ENCODE results near the gene WWC2.

Gene WWC2

DNA sequence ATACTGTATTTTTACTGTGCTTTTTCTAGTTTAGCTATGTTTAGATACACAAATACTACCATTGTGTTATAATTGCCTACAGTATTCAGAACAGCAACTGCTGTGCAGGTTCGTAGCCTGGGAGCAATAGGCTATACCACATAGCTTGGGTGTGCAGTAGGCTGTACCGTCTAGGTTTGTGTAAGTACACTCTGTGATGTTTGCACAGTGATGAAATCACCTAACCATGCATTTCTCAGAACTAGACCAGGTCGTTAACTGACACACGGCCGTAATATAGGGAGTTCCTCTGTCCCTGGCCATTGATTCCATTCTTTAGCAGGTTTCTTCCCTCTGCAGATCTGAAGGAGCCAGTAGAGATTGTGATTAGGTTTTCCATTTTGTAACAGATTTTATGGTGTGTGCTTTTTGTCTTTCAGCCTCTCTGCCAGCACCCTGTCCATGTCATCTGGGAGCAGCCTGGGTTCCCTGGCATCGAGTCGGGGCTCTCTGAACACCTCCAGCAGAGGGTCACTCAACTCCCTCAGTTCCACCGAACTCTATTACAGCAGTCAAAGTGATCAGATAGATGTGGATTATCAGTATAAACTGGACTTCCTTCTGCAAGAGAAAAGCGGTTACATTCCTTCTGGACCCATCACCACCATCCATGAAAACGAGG lies 161.6 kb downstream of the WWC2 start:
- no peak for DNase-seq

DNA sequence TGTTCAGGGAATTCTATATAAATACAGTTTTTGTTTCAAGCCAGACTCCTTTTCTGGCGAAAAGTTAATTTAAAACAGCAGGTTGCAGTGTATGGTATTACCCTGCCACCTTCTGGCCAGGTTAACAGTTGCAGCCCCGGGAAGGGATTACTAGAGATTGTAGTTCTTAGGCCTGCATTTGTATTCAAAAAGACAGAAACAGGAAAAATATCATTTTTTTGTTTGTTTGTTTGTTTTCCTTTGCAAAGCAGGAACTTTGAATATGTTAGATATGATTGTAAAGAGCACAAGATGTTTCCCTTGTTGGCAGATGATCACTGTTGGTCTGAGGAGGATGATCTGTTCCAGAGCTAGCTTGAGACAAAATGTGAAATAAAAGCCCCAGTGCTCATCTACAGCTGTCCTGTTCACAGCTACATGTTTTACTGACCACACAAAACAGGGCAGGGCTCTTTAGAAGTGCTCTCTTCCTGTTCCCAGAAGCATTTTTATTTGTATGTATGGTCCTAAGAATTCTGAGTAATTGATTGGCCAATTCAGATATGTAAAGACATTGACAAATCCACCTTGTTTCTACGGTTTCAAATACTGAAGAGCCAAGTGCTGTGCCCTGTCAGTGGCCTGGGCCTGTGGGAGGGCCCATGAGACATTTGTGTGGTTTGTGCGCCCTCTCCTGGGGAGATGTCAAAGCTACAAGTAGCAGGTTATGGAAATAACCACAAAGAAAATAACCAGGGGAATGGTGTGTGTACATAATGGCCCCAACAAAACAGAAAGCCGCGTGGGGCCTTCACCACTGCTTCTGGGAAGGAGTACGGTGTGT lies 163.1 kb downstream of the WWC2 start:
- DNase-seq = peak; percentile 72

DNA sequence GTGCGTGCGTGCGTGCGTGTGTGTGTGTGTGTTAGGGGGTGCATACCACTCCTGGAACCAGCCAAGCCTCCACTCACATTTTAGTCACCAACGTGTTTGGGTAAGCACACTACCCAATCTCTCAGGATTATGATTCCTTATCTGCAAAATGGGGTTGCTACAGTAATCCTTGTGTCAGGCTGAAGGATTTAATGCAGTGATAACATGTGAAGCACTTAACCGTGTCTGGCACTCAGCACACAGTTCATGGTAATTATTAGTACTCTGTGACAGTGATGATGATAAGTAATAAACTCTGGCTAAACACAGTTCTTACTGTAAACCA lies 163.7 kb downstream of the WWC2 start:
- DNase-seq = no peak

DNA sequence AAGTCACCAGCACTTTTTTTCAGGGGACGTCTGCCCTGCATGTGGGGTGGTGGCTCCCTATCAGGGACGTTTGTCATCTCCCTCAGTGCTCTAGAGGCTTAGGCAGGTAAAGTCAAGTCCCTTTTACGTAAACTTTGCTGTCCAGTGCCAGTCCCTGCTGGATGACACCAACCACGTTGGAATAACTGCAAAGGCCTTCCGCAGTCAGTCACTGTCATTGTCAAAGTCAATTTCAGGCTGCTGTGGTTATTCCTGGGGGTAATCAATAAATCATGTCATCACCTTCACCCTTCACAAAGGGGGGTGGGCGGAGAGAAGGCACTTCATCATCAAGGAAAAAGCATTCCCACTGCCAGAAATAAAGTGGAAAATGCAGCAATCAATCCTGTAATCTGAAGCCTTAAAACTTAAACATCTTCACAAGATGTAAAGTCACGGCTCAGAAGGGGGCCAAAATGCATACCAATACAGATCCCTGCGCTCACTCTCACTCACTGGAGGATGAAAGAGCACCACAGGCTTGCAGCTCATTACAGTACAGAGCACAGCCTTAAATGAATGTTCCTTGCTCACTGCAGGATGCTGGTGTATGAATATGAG lies 164.8 kb downstream of the WWC2 start:
- no peak for DNase-seq

DNA sequence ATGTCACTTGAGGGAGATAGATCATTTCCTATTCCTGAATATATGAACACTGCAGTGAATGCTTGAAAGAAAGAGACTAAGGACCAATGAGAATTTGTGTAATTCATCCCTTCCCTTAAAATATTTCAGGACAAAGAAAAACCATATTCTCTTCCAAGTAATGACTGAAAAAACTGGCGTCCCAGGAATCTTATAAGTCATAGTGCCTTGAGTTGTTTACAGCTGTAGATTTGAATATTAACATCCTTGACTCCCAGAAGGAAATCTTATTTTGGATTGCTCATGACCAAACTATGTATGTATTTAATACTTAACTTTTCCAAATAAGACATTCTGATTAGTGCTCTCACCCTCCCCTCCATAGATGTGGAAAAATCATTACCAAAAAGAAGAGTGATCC lies 165.6 kb downstream of the WWC2 start:
- no peak for DNase-seq

DNA sequence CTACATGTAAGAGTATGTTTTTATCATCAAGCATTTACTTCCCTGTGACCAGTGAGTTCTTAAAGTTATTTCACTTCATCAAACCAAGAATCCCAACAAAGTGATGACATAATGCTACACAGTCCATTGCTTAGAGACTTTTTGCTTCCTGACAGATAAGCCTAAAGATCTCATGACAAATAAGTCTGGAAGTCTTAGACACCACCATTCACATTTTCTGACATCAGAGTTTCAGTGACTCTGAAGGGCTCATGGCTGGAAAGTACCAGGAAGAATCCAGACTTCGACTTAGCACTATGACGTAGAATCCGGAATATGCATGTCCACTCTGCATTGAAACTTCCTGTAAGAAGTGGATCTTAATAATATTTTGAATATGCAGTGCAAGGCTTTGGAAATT lies 167.3 kb downstream of the WWC2 start:
- no peak for DNase-seq

DNA sequence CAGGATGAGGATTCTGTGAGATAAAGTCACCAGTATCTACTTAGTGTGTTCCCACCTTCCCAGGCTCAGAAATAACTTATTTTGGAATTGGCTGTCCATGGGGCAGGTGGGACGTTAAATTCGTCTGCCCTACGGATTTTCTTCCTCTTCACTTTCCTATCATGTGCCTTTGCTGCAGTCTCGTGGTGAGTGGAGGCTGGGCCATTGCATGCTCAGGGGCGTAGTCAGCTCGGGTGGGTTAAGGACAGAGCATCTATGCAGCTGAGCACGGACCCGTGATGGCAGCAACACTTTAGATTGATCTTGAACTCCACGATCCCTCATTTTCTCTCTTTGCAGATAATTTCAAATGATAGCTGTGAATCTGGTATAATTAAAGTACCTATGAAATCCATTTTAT lies 169.5 kb downstream of the WWC2 start:
- no peak for DNase-seq

DNA sequence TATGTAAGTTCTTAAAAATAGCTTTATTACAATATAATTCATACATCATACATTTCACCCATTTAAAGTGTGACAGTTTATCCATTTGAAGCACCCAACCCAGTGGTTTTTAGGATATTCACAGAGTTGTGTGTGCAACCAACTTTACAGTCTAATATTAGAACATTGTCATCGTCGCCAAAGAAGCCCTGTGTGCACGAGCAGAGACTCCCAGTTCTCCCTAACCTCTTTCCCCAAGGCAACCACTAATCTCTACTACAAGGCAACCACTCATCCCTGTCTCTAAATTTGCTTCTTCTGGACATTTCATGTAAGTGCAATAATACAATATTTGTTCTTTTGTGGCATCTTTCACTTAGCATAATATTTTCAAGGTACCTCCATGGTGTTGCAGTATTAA lies 173.3 kb downstream of the WWC2 start:
- DNase-seq = no peak

DNA sequence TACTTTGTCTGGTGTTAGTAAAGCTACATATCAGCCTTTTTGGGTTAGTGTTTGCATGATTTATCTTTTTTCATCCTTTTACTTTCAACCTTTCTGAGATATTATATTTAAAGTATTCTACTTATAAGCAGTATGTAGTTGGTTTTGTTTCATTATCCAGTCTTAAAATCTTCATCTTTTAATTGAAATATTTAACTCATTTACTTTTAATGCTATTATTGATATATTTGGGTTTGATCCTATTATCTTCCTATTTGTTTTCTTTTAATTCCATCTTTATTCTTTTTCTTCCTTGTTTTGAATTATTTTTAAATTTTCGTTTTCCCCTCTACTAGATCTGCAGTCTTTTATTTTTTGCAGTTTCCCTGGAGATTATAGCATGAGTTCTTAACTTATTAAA lies 177.0 kb downstream of the WWC2 start:
- DNase-seq = no peak

DNA sequence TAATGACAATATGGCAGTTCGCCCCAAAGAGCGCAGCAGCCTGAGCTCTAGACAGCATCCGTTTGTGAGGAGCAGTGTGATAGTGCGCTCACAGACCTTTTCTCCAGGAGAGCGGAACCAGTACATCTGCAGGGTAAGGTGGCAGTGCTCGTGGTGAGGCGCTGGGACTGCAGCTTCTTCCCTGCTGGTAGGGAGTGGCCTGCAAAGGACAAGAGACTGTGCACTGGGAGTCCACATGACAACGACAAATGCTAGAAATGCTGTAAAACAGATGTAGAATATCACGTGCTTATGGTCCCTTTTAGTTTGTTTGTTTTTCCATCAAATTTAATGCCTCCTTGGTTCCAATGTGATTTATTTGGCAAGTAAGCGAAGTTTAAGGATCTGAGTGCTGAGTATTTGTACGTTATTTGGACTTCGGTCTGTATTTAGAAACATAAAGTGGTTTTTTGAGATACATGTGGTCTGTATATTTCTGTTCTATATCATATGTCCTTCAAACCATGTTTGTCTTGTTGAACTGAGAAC lies 185.3 kb downstream of the WWC2 start:
- DNase-seq = no peak

DNA sequence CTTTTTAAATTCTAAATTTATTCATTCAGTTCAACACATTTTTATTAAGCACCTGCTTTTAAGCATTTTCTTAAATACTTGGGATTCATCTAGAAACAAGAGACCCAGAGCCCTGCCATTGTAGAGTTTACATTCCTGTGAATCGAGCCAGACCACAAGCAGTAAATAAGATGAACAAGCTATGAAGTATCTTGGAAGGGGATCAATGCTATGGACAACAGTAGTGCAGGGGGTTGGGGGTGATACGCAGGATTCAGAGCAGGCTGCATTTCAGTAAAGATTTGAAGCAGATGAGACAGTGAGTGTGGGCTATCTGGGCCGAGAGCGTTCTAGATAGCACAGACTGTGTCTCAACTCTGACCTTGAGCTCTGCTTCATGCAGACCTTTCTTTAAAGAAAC lies 185.9 kb downstream of the WWC2 start:
- no peak for DNase-seq

DNA sequence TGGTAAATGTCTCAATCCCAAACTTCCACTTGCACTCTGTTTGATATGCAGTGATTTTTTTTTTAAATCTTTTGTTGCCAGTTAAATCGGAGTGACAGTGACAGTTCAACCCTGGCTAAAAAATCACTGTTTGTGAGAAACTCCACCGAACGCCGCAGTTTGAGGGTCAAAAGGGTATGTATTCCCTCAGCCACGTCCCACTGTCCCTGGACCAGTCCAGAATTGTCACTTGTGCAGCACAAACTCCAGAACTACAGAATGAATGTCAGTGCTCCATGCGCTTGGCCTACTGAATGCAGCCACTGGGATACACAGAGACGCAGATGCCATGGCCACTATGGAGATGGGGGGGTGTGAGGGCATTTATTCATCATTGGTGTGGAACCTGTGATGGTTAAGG lies 186.8 kb downstream of the WWC2 start:
- DNase-seq = no peak

DNA sequence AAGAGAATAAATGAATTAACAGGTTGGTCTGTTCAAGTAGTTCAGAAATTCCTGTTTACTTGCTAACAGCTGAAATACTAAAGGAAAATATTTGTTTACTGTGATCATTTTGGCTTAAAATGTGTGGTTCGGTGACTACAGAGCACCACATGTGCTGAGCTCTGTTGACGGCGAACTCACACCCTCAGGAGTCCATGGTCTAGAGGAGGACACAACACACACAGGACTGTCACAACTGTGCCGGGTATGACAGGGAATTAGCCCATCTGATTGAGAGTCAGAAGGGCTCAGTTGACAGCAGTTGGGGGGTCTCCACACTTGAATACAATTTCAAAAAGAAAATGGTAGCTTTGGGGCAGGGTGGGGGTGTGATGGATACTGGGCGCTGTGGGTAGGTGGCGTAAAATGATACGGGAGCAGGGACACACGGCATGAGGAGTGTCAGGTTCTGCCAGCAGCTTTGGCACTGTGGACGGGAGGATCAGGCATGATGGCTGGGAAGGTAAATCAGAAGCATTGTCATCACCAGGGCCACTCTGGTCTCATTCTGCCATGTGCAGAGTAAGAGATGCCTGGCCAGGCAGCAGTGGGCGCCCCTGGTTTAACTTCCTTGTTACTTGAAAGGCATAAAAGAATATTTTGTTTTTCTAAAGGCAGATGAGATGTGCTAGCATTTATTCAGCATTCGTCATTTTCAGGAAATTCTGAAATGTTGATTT lies 187.7 kb downstream of the WWC2 start:
- DNase-seq = no peak

DNA sequence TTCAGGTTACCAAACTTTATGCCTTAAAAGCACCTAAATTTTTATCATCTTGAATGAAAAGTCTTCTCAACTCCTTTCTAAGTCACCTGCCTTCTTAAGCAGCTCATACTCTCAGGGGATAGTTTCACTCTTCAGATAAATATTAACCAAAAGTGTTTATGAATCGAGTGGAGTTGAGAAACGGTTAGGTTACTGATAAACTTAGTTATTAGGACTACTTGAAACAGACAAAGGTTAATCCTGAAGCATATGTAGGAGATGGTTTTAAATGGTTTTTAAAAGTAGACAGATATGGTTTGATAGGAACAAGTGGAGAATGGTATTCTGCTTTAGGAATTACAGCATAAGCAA lies 188.2 kb downstream of the WWC2 start:
- no peak for DNase-seq

DNA sequence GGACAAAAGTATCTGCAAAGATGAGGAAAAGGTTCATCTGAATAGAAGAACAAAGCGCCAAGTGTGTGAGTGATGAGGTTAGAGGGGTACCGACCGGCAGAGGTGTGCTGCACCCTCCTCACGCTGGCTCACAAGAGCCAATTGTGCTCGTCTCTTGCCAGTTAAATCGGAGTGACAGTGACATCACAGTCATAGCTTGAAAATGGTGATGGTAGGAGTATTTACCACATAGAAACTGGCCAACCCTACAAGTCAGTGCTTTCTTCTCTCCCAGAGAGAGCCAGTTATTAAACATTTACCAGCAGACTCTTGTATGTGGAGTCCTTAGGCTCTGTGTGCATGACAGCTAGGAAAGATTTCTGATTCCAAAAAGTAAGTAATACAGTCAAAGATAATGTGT lies 188.6 kb downstream of the WWC2 start:
- no peak for DNase-seq

DNA sequence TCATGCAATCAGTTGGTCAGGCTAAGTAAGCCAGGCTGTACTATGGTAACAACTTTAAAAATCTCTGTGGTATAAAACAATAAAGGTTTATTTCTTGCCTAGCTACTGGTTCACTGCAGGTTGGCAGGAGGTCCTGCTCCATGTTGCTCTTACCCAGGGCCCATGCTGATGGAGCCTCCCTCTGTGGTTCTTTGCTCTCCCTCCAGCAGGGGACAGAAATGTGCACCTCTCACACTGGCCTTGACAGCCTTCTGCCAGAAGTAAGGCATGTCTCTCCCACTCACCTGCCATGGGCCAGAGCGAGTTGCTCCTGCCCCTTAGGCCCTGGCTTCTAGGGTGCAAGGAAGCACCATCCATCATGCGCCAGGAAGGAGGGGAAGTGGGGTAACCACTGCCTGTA lies 189.9 kb downstream of the WWC2 start:
- DNase-seq = no peak

DNA sequence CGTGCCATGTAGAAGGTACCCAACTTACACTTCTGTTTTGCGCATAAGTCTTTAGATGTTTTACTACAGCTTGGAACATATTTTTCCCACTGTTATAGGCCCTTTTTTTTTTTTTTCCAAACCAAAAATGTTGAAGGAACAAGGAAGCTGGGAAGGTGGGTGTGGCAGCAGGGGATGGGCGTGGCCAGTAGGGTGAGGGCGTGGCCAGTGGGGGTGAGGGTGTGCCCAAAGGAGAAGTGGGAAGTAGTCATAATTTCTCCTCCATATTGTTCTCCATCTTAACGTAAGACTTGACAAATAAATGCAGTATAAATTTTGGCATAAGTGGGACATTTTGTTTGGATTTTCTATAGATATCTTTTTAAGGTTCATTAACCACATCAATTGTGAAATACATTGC lies 190.6 kb downstream of the WWC2 start:
- no peak for DNase-seq

DNA sequence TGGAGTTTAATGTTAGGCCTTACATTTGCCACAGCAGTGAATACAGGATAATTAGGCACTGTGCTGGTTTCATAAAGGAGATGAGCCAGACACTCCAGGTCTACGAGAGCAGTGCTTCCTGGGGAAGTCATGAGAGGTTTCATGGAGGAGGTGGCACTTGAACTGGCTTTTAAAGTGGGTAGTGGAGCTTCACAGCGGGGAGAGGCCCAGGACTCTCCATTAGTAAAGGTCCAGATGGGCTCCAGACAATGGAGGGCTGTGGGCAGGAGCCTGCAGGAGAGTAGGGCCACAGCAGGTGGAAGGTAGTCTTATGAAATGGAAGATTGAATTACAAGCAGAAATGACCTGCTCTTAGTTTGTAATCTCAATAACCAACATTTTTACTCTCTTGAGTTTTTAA lies 192.0 kb downstream of the WWC2 start:
- no peak for DNase-seq

DNA sequence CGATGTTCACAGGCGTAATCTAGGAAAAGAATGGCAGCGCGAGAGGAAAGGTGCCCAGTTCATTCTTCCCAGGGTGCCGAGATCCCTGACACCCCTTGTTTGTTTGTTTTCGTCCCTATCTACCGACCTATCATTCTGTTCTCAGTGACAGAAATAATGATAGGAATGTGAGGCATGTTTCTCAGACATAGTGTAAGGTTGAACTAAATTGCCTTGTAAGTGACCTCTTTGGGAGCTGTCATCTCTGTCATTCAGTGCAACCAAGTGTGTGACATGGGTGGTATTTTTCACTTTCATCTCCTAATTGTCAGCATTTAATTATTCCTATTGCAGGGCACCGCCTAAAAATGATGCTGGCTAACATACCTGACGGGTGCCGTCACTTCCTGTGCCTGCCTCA lies 196.7 kb downstream of the WWC2 start:
- DNase-seq = no peak

DNA sequence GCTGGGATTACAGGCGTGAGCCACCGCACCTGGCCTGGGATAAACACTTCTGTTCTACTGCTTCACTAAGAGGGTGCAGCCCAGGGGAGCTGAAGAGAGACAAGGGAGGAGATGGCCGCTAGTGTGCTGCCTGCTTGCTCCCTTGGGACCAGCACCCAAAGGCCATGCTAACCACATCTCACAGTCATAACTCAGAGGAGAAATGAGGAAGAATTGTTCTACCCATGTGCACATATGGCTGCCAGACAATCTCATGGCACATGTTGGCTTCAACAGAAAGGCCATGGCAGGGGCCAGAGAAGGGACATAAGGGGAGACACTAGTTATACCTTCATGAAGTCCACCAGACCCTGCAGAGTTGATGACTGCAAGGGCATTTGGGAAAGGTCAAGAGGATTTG lies 198.6 kb downstream of the WWC2 start:
- DNase-seq = no peak

DNA sequence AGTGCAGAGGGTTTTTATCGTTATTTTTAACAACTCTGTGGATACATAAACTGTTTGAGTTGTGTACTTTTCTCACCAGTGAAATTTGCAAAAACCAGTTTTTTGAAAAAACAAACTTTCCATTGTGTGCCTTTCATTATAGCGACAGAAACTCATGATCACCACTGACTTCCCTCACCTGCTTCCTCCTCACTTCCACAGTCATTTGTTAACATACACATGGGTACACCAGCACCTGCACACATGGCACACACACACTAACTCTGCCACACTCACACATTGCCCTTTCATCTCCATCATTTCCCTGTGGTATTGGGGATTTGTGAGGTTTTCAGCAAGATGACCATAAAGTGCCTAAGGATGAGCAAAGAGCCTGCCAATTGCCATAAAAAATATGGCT lies 200.4 kb downstream of the WWC2 start:
- no peak for DNase-seq

DNA sequence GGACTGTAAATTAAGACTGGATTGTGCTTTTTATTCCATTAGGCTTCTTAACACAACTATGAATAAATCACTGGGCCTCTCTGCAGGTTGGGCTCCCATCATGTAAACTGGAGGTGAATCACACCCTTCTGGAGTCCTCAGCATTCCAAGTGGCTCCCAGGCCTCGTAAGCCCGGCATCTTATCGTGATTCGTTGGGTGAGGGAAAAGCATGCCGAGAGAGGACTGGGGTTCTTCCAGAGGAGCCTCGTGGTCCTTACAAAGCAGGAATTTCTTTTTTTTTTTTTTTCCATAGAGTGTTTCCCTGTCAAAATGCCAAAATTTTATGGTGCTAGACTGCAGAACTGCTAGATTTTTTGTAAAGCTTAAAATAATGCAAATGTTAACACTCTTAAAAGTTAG lies 201.0 kb downstream of the WWC2 start:
- DNase-seq = no peak

DNA sequence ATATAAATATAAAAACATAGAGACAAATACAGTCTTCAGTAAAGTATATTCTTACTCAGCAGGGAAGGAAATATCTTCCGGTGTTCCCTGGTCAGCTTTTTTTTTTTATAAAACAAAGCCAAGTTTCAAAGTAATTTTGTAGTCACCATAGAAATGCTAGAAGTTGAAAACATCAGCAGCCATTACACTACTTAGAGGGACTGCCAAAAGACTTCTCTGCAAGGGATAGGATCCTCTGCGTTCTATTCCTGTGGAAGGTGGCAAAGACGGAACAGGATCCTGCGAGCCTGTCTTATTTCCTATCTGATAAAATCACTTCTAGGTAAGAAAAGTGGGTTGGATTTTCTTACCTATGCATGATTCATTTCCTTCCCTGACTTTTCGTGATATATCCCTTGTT lies 201.6 kb downstream of the WWC2 start:
- DNase-seq = no peak

DNA sequence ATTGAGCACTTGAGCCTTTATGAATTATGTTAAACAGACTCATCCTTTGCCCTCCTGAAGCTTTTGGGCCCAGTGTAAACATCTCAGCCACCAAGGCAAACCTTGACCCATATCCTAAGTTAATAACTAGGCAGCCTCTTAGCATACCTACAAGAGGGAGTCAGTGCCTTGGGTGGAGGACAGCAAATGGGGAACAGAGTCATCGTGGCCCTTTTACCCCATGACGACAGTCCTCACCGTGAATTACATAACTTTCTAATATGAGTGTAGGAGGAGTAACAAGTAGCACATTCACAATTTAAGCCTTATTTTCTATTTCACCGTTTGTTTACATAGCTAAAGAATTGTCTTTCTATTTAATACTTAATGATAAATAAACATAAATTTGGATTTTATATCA lies 204.2 kb downstream of the WWC2 start:
- DNase-seq = no peak

Data from left hindlimb (tissue), 1 donor.